Measurements from ENCODE around the gene LRRC61.

The LRRC61 gene

GRCh38 chr7:150330211-150330885 lies 7.2 kb downstream of the LRRC61 start:
- no peak for DNase-seq (ENCODE audit: low read depth in 2 of 2)

GRCh38 chr7:150332852-150333635 lies 9.9 kb downstream of the LRRC61 start:
- no peak for DNase-seq (ENCODE audit: low read depth in 2 of 2)

GRCh38 chr7:150333659-150334058 lies 10.5 kb downstream of the LRRC61 start:
- no peak for DNase-seq (ENCODE audit: low read depth in 2 of 2)

GRCh38 chr7:150334108-150334507 lies 11.0 kb downstream of the LRRC61 start:
- DNase-seq (ENCODE audit: low read depth in 2 of 2): no peak

GRCh38 chr7:150335108-150335773 lies 12.1 kb downstream of the LRRC61 start:
- peak; percentile 56 to 58 for DNase-seq (ENCODE audit: low read depth in 2 of 2)

- DNase-seq (ENCODE audit: low read depth in 2 of 2): no peak
Measured at GRCh38 chr7:150335774-150336112, 12.6 kb downstream of the LRRC61 start.

- no peak for DNase-seq (ENCODE audit: low read depth in 2 of 2)
Measured at GRCh38 chr7:150336746-150337145, 13.6 kb downstream of the LRRC61 start.

- DNase-seq (ENCODE audit: low read depth in 2 of 2): no peak
Measured at GRCh38 chr7:150337179-150337578, 14.0 kb downstream of the LRRC61 start.

- no peak for DNase-seq (ENCODE audit: low read depth in 2 of 2)
Measured at GRCh38 chr7:150337659-150338081, 14.5 kb downstream of the LRRC61 start.

- DNase-seq (ENCODE audit: low read depth in 2 of 2): no peak
Measured at GRCh38 chr7:150338166-150338829, 15.1 kb downstream of the LRRC61 start.

GRCh38 chr7:150339409-150339809 lies 16.3 kb downstream of the LRRC61 start:
- DNase-seq (ENCODE audit: low read depth in 2 of 2): no peak

- DNase-seq (ENCODE audit: low read depth in 2 of 2): no peak
Measured at GRCh38 chr7:150340024-150340749, 17.0 kb downstream of the LRRC61 start.

- DNase-seq (ENCODE audit: low read depth in 2 of 2): no peak
Measured at GRCh38 chr7:150340875-150341262, 17.7 kb downstream of the LRRC61 start.

- DNase-seq (ENCODE audit: low read depth in 2 of 2): no peak
Measured at GRCh38 chr7:150341263-150342120, 18.3 kb downstream of the LRRC61 start, which contains the start of gene RARRES2. RARRES2 (minus strand) TSS chr7:150341629; CDS start chr7:150340609, 1,020 bp downstream.

- DNase-seq (ENCODE audit: low read depth in 2 of 2): no peak
Measured at GRCh38 chr7:150342121-150342408, 18.9 kb downstream of the LRRC61 start.

GRCh38 chr7:150343225-150343624 lies 20.1 kb downstream of the LRRC61 start:
- DNase-seq (ENCODE audit: low read depth in 2 of 2): no peak

GRCh38 chr7:150344299-150344698 lies 21.1 kb downstream of the LRRC61 start:
- no peak for DNase-seq (ENCODE audit: low read depth in 2 of 2)

- DNase-seq (ENCODE audit: low read depth in 2 of 2): peak in 1 of 2 experiments; percentile 39
Measured at GRCh38 chr7:150345012-150345411, 21.9 kb downstream of the LRRC61 start.

- DNase-seq (ENCODE audit: low read depth in 2 of 2): no peak
Measured at GRCh38 chr7:150346922-150347321, 23.8 kb downstream of the LRRC61 start.

GRCh38 chr7:150351587-150352194 lies 28.5 kb downstream of the LRRC61 start:
- no peak for DNase-seq (ENCODE audit: low read depth in 2 of 2)

Measured in fibroblast of skin of left quadriceps (primary cell).